NCI-H510A (cell line): ENCODE measurements around the gene SH3TC1.

Source experiments
- DNase-seq: peaks from one replicate; lab custom pipeline; 2025; lab: John Stamatoyannopoulos, UW

Gene SH3TC1

DNA sequence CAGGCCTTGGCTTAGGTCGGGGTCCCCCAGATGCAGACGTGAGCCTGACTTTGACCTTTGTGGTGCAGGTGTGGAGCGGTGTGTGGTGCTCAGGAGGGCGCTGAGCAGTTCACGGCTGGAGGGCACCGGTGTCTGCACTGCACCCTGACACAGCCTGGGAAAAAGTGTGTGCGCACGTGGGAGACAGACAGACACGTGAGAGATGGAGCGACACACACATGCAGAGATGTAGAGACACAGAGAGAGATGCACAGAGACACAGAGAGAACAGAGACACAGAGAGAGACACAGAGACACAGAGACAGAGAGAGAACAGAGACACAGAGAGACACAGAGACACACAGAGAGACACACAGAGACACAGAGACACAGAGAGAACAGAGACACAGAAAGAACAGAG, 64.3 kb downstream of the SH3TC1 start:
- no peak for DNase-seq

DNA sequence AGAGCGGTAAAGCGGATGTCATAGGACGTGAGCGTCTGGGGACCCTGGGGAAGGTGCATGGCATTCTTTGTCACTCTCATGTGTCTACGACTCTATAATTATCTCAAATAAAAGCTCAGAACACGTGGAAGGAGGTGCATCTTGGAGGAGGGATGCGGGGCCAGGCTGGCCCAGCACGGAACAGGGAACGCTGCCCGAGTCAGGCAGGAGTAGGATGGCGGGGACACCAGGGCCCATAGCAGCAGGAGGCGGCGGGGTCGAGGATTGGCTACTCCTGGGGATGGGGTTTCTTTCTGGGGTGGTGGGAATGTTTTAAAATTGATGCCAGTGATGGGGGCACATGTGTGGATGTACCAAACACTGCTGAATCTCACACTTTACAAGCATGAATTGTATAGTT, 65.0 kb downstream of the SH3TC1 start:
- no peak for DNase-seq

DNA sequence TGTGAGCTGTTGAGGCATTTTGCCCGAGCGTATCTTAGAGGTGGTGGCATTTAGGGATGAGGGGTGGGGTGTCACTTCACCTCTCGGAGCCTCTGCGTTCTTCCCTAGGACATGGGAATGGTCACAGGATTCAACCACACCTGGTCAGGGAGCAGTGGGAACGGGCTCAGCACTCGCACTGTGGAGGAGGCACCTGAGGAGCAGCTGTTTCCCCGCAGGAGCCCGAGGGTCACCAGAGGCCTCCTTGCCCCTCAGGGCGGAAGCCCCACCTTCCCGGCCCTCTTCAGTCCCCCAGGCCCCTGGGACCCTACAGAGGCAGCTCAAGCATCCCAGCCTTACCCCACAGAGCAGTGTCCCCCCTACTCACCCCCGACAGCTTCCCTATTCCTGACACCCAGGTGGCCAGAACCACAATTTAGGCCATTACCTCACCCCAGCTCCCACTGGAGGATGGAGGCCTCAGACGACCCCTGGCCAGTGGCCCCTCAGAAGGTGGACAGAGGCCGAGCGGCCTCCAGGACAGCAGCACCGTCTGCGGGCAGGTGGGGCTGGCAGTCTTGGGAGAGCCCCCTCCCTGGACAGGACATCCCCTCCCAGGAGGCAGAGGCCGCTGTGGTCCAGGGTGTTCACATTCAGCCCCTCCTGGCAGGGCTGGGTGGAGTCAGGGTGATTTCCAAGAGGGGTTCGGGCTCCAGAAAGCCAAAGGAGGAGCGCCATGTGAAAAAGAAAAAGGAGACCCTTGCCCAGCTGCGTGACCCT, 66.3 kb downstream of the SH3TC1 start:
- no peak for DNase-seq

DNA sequence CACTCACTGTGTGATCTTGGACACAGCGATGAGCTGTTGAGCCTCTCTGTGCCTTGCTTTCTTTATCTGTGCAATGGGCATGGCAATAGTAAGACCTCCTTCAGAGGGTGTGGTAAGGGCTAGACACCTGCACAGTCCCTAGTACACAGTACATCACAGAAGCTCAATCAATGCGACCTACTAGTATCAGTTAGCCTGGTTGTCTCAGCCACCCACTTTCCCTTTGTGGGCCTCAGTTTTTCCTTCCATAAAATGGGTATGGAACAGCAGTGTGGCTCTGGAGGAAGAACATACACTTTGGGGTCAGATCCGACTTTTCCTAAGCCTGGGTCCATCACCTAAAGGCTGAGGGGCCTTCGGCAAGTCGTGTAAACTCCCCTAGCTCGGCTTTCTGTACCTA, 67.0 kb downstream of the SH3TC1 start:
- DNase-seq, result no peak

DNA sequence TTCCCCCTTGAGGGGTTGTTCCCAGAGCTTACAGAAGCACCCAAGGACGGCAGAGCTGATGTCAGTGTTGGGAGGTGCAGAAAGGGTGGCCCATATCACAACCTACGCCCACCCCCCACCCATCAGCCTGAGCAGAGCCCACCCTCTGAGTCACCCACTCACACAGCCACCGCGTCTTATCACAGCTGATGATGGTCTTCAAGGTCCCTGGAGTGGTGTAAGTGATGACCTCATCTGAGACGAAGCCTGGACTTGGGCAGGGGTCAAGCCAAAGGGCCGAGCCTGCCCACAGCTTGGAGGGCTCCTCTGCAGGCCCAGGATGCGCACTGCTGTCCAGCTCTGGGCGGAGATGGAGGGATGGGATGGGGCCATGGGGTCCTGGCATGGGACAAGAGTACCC, 67.4 kb downstream of the SH3TC1 start:
- no peak for DNase-seq

DNA sequence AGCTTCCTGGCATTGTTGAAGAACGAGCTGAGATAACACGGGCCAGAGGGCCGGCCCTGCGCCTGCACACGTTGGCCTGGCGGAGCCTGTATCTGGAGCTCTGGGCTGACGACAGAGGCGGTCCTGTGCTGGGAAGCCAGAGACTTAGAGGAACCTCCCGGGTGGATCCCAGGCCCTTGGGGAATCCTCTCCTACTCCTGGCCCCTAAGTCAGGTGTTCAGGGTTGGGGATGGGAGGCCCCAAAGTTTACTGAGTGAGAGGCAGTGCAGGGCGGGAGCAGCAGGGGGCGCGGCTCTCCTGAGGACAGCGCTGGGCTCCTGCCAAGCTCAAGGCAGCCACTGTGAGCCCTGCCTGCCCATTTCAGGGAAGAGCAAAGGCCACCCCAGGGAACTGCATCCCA, 68.0 kb downstream of the SH3TC1 start:
- no peak for DNase-seq

DNA sequence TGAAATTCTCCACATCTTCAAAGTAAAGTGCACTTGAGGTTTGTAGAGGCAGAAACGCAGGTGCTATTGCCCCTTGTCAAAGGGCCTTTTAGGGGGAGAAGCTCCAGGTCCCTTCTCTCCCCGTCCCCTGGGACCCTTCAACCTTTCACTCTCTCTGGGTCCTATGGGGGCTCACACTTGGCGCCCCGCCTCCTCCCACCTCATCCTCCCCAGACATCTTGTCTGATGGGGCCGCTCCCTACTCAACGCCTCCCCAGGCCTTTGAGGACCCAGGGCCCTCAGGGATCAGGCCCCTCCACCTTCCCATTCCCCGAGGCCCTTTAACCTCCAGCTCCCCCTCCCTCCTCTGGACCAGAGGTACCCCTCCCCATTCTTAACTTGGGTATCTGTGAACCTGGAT, 69.1 kb downstream of the SH3TC1 start:
- no peak for DNase-seq

DNA sequence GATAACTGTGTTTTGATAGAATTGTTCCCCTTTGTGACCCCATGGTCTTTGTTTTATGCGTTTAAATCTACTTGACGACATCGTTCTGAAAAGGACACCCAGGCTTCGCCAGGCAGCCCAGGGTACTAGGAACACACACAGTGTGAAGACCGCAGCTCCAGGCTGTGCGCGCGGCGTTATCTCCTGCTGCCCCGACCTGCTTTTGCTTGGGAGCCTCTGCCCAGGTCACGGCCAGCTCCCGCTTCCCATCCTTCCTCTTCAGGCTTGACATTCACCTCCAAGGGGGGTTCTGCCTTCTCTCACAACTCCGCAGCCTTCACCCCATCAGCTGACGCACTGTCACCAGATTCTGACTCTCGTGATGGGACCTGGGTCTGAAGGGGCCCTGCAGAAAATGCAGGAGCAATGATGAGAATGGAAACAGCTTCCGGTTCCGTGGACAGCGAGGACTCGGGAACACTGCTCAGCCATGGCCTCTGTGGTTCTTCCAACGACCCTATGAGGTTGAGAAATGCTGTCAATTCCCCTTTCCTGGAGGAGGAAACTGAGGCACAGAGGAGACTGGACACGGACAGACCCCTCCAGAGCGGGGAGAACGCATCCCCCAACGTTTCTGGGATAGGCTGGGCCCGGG, 69.9 kb downstream of the SH3TC1 start:
- DNase-seq, result no peak

DNA sequence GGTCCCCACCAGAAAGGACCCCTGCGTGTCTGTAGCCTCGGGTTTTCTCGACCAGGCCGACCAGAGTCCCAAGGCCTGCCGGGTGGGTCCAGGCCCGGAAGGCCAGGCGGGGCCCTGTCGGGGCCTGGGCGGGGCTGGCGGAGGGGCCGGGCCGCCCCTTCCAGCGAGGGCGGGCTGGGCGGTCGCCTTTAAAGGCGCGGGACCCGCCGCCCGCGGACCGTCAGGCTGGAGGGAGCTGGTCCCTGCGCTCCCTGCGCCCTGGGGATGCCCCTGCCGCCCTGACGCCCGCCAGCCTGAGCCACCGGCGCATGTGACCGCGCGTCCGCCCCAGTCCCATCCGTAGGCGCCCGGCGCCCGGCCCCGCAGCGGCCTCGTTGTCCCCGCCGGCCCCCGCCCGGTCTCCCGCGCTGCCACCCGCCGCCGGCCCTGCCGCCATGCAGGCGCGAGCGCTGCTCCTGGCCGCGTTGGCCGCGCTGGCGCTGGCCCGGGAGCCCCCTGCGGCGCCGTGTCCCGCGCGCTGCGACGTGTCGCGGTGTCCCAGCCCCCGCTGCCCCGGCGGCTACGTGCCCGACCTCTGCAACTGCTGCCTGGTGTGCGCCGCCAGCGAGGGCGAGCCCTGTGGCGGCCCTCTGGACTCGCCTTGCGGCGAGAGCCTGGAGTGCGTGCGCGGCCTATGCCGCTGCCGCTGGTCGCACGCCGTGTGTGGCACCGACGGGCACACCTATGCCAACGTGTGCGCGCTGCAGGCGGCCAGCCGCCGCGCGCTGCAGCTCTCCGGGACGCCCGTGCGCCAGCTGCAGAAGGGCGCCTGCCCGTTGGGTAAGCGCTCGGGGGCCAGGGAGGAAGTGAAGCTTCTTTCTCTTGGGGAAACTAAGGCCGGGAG, 70.7 kb downstream of the SH3TC1 start, which contains the start of gene HTRA3:
TSS of gene HTRA3 (plus strand) at position 220 of the 883 bp plus-strand sequence. CDS start at position 435, 215 bp downstream.
- DNase-seq, result no peak

DNA sequence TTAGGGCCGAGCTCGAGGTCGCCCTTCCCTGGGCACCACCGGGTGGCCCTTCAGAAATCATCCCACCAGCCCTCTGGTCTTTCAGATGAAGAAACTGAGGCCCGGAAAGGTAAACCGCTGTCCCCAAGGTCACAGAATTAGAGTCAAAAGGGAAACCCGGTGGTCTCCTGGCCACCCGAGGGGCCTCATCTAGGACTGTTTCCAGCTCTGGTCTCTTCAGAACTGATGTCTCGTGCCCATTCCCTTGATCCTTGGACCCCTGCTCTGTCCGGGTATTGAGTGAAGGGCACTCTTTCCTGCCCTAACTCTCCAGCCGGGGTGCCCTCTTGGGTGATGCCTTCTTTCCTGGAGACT, 71.3 kb downstream of the SH3TC1 start:
- DNase-seq, result no peak

DNA sequence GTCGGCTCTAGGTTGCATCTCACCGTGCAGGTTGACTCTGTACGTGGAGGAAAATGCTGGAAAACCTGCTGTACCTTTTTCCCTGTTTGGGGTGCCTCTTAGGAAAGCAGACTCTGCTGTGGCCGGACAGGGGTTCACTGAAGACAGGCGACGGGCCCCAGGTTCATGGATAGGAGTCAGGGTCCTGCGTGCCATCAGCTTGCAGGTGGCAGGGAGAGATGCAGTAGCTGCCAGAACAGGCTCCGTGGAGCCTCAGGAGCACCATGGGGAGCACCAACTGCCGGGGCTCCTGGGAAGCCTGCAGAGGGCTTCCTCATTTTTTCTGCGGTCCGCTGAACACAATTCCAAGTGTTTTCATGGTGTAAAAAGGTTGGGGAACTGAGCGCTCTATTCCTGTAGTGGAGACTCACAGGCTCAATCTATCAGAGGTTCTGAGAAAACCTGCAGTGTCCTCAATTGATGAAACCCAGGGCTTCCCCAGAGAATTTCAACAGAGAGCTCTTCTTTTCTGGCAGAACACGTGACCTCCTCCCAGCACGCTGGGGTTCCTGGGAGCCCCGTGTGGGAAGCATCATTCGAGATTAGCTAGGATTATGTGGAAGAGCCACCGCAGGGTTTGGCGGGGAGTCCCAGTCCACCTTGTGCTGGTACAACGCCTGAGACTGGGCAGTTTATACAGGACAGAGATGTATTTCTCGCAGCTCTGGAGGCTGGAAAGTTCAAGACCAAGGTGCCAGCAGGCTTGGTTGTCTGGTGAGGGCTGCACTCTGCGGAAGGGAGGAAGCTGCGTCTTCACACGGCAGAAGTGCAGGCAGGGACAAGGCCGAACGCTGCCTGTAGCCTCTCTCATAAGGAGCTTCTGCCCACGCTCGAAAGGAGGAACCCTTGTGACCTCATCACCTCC, 72.1 kb downstream of the SH3TC1 start:
- DNase-seq, result no peak

DNA sequence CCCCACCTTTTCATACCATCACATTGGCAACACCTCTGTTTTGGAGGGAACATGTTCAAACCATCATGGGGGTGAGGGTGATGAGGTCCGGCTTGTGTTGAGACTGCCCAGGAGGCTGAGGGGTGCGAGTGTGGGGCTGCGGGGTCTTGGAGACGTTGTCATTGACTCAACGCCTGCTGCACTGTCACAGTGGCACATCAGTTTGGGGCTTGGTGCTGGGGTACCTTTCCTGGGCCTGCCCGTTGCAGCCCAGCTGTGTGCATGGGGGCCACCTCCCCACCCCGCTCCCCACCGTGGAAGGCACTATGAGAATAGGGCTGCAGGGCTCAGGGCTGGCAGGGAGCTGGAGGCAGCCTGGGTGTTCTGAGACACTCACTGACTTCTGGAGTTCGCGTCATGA, 72.7 kb downstream of the SH3TC1 start:
- no peak for DNase-seq

DNA sequence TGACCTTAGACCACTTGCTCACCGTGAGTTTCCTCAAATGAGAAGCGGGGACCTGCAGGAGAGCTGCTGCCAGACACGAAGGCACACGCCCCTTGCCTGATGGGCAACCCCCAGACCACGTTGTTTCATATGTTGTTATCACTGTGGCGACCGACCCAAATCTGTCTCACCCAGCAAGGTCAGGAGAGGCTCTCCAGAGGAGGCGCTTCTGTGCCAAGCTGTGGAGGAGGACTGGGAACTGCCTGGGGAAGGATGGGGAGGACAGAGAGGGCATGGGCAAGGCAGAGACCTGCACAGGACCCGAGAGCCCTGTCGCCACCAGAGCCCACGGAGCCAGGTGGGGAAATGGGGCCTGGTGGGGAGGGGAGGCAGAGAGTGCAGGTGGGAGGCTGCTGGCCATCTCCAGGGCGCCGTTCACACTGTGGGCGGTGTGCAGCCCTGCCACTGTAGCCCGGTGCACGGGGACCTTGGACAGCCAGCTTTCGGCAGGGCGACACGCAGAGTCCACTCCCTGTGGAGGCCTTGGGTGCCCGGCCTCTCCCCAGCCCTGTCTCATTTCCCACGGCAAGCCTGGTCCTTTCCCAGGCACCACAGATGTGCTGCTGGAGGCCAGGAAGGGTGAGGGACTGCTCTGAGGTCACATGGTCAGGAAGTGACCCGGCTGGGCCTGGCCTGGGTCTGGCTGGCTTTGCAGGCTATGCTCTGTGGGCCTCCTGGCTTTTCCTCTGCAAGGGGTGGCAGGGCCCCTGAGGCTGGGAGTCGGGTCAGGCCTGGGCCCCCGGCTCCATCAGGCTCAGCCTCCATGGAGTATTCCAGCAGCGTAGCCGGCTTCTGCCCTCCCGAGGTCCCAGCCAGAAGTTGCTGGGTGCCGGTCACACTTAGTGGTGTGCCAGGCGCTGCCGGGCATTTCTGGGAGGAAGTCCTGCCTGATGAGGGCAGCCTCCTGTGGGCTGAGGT, 73.7 kb downstream of the SH3TC1 start:
- no peak for DNase-seq

DNA sequence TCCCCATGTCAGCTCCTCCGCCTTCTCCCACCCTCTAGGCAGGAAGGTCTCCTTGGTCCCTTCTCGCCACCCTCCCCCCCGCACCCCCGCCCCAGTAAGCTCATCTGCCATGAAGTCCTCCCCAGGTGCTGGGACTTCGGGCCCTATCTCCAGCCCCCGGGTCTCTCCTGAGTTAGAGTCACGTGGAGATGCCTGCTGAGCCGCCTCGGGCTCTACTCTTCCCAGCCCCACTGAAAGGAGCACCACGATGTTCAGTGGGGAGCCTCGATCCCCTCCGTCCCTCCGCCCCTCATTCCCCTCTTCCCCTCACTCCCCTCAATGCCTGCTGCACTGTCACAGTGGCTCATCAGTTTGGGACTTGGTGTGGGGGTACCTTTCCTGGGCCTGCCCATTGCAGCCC, 74.4 kb downstream of the SH3TC1 start:
- no peak for DNase-seq

DNA sequence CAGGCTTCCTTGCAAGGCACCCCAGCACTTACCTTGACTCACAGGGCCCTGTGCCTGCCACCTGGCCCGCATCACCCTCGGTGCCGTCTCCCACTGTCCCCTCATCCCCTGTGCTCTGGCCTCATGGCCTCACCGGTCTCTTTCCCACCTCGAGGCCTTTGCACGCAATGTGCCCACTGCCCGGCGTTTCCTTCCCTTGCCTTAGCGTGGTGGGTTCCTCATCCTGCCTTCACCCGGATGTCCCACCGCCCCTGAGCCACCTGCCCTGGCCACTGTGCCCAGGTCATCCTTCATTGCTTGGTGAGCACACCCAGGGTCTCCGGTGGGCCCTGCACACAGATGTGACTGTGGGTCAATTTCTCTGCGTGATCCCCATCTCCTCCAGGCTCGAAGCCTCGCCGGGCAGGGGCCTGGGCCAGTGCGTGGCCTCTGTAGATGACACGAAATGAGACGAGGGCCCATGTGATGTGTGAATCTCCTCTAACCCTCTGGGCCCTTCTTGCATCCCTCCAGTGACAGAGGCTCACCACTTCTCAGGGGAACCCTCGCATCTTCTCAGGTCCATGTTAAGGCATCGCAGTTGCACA, 75.1 kb downstream of the SH3TC1 start:
- no peak for DNase-seq

DNA sequence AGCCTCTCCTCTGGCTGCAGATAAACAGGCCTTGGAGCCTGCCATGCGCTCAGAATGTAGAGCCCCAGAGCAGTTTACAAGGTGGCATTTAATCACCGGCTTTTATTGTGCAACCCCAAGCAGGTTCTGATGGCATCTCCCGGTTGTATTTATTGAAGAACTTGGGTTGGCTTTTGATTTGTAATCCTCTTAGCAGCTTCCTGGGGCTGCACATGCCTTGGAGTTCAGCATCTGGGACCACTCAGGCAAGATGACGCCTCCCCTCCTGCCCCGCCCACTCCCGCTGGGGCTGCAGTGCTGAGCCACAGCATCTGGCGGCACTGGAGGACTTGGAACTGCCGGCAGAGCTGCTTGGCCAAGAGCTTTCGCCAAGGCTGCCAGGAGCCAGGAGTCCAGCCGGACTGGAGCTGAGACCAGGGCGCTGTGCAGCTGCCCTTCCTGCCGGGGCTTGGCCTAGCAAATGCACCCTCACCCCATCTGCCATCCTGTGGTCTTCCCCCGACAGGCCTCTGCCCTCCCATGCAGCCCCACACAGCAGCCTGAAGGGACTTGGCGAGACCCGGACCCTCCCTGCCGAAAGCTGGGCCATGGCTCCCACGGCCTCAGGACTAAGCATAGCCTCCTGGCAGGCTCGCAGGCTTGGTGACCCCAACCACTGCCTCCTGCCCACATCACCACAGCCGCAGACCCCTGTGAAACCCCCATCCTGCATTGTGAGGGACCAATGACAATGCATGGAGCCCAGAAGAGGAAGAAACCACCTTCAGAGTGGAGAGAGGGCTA, 75.9 kb downstream of the SH3TC1 start:
- DNase-seq, result no peak

DNA sequence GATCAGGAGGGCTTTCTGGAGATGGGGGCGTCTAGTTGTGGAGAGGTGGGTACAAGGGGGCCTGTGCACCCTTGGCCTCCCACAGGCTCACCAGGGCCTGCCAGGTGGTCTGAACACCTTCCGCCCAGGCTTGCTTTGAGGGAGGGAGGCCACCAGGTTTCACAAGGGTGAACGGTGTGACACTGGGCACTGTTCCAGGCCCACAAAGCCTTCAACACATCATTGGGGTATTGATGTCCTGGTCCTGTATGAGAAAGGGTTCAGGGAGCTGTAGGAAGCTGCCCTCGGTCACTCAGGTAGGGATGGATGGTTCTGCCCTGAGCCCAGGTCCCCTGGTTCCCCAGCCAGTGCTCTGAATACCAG, 76.4 kb downstream of the SH3TC1 start:
- DNase-seq, result no peak

DNA sequence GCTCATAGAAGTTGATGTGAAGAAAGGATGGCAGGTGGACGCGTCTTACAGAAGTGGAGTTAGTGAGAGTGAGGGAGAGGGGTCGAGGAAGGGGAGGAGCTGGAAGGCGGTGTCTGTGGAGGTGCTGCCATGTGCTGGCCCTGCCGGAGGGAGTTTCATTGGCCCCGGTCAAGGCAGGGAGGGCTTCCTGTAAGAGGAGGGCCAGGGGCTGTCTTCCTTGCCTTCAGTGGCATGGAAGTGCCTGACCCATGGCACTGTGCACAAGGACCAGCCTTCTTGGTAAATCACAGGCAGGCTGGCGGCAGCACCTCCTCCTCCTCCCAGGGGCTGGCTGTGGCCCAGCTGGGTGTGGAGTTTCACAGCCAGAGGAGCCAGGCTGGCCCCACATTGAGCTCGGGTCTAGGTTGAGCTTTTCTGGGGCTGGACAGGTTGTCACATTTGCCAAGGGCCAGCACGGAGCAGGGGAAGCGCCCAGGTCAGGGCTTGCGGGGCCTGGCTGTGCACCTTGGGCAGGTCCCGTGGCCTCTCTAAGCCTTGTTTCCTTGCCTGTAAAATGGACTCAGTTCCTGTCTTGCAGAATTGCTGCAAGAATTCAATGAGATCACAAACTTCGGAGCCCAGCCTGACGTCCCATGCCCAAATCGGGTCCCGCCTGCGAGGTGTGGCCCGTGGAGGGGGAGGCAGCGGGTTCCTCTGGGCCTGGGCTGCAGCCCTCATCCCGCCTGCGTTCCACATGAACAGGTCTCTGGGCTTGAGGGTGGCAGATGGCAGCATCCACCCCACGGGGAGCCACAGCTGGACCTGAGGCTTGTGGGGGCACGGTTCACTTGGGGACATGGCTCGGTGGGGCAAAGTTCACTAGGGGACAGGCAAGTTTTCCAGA, 77.5 kb downstream of the SH3TC1 start:
- DNase-seq, result no peak
